Trophoblast cell (in vitro differentiated cells and primary cell): Measurements from ENCODE around the gene HARS1.

Source experiments
- DNase-seq, 2 donors: peaks; one replicate each; pipeline ENCODE4 v3.0.0-alpha.2; 2016
- H2AFZ ChIP-seq: 2 replicates; pipeline ENCODE4 v1.6.1; 2013; ENCODE audit warnings: low read length, moderate library complexity, mild to moderate bottlenecking; ENCODE audit not compliant: insufficient read depth, poor library complexity
- H2AK5ac ChIP-seq: 2 replicates; pipeline ENCODE4 v1.6.1; 2013; ENCODE audit warnings: mild to moderate bottlenecking, low read length
- H2BK120ac ChIP-seq: 2 replicates; pipeline ENCODE4 v1.6.1; 2013; ENCODE audit warnings: low read length, mild to moderate bottlenecking, moderate library complexity; ENCODE audit not compliant: insufficient read depth, poor library complexity
- H2BK12ac ChIP-seq: 2 replicates; pipeline ENCODE4 v1.6.1; 2013; ENCODE audit warnings: mild to moderate bottlenecking, low read length, moderate library complexity
- H2BK5ac ChIP-seq: 2 replicates; pipeline ENCODE4 v1.6.1; 2013; ENCODE audit warnings: low read length, low read depth, moderate library complexity, mild to moderate bottlenecking; ENCODE audit not compliant: poor library complexity
- H3K14ac ChIP-seq: 2 replicates; pipeline ENCODE4 v1.6.1; 2013; ENCODE audit warnings: mild to moderate bottlenecking, low read length
- H3K18ac ChIP-seq: 2 replicates; pipeline ENCODE4 v1.6.1; 2013; ENCODE audit warnings: mild to moderate bottlenecking, low read length
- H3K23ac ChIP-seq: 2 replicates; pipeline ENCODE4 v1.6.1; 2013; ENCODE audit warnings: low read length
- H3K27ac ChIP-seq: 2 replicates; pipeline ENCODE4 v1.5.1; 2013; ENCODE audit warnings: low read depth, mild to moderate bottlenecking, inconsistent platforms, low read length, moderate library complexity
- H3K27me3 ChIP-seq: 2 replicates; pipeline ENCODE4 v1.6.1; 2013; ENCODE audit warnings: inconsistent platforms, mild to moderate bottlenecking, low read length, moderate library complexity; ENCODE audit not compliant: insufficient read depth
- H3K36me3 ChIP-seq, 2 experiments: 1 replicate in 1 of 2; 2 replicates in 1 of 2; pipeline ENCODE4 v1.6.1; 2013; ENCODE audit warnings: low read length in 2 of 2, mild to moderate bottlenecking in 2 of 2, moderate library complexity in 1 of 2; ENCODE audit not compliant: insufficient read depth in 2 of 2, control insufficient read depth in 1 of 2
- H3K4ac ChIP-seq: 2 replicates; pipeline ENCODE4 v1.6.1; 2013; ENCODE audit warnings: low read depth, mild to moderate bottlenecking, low read length, moderate library complexity
- H3K4me1 ChIP-seq, 2 experiments: 1 replicate in 1 of 2; 2 replicates in 1 of 2; pipeline ENCODE4 v1.6.1; 2013; ENCODE audit warnings: low read length in 2 of 2, mild to moderate bottlenecking in 2 of 2, moderate library complexity in 1 of 2; ENCODE audit not compliant: insufficient read depth in 2 of 2, control insufficient read depth in 1 of 2
- H3K4me2 ChIP-seq: 2 replicates; pipeline ENCODE4 v1.6.1; 2013; ENCODE audit warnings: inconsistent platforms, mild to moderate bottlenecking, low read length, moderate library complexity
- H3K4me3 ChIP-seq: 2 replicates; pipeline ENCODE4 v1.5.1; 2013; ENCODE audit warnings: mild to moderate bottlenecking, low read depth, low read length, inconsistent platforms
- H3K79me1 ChIP-seq: one replicate; pipeline ENCODE4 v1.6.1; 2013; ENCODE audit warnings: low read length
- H3K79me2 ChIP-seq: 2 replicates; pipeline ENCODE4 v1.6.1; 2013; ENCODE audit warnings: low read length, mild to moderate bottlenecking; ENCODE audit not compliant: control insufficient read depth, insufficient read depth, poor library complexity
- H3K9ac ChIP-seq: 2 replicates; pipeline ENCODE4 v1.6.1; 2013; ENCODE audit warnings: mild to moderate bottlenecking, low read length
- H3K9me3 ChIP-seq: 2 replicates; pipeline ENCODE4 v1.6.1; 2013; ENCODE audit warnings: low read depth, mild to moderate bottlenecking, control low read depth, inconsistent platforms, low read length; ENCODE audit not compliant: insufficient read depth
- H4K12ac ChIP-seq: 2 replicates; pipeline ENCODE4 v1.6.1; 2013; ENCODE audit warnings: low read depth, mild to moderate bottlenecking, low read length, moderate library complexity
- H4K8ac ChIP-seq: 2 replicates; pipeline ENCODE4 v1.6.1; 2013; ENCODE audit warnings: low read depth, mild to moderate bottlenecking, low read length, moderate library complexity
- H4K91ac ChIP-seq: one replicate; pipeline ENCODE4 v1.6.1; 2013; ENCODE audit warnings: low read depth, mild to moderate bottlenecking, low read length, moderate library complexity
- WGBS: extraction: QIAGEN DNeasy Blood & Tissue Kit; methylation state at CpG from one replicate; pipeline ENCODE4 v1.1.7; 2013; ENCODE audit warnings: missing lambda C conversion rate; ENCODE audit not compliant: insufficient read length, insufficient coverage; ENCODE audit errors: extremely low coverage; 5-methylcytosine and 5-hydroxymethylcytosine counted together

HARS1 gene

GRCh38 chr5:140674629-140675028 lies 16.5 kb downstream of the HARS1 start:
- no peak overlapping the region for H3K4me3 ChIP-seq
- H3K27me3 ChIP-seq: no peaks in the 10 kb centered on the region
- H2BK120ac ChIP-seq: no peak overlapping the region

GRCh38 chr5:140674211-140674610 lies 17.0 kb downstream of the HARS1 start:
- WGBS: no CpG with 5 or more reads among the region's 2 CpGs
- H4K91ac ChIP-seq: no peak overlapping the region
- no peak overlapping the region for H3K23ac ChIP-seq
- H4K8ac ChIP-seq: no peak overlapping the region
- no peak overlapping the region for H3K4me2 ChIP-seq
- H3K9me3 ChIP-seq: peaks cover 3% of the 10 kb centered on the region
- DNase-seq: no peak
- H2AK5ac ChIP-seq: no peak overlapping the region
- H2BK5ac ChIP-seq: no peak overlapping the region
- peaks cover 62 to 77% of the 10 kb centered on the region in 2 experiments for H3K36me3 ChIP-seq
- no peak overlapping the region for H3K14ac ChIP-seq
- H2AFZ ChIP-seq: no peak overlapping the region
- no peak overlapping the region for H2BK120ac ChIP-seq
- H2BK12ac ChIP-seq: no peak overlapping the region
- H3K9ac ChIP-seq: no peak overlapping the region
- no peak overlapping the region for H3K27ac ChIP-seq
- no peak overlapping the region for H3K4me3 ChIP-seq
- H3K27me3 ChIP-seq: no peaks in the 10 kb centered on the region
- H3K79me2 ChIP-seq: no peaks in the 10 kb centered on the region
- no peak overlapping the region for H3K18ac ChIP-seq
- H3K79me1 ChIP-seq: no peaks in the 10 kb centered on the region
- no peak overlapping the region for H4K12ac ChIP-seq
- H3K4ac ChIP-seq: no peak overlapping the region
- no peaks in the 10 kb centered on the region for H3K4me1 ChIP-seq

More at GRCh38 chr5:140674629-140675028, 16.5 kb downstream of the HARS1 start:
- no peak overlapping the region for H4K8ac ChIP-seq
- peaks cover 58 to 77% of the 10 kb centered on the region in 2 experiments for H3K36me3 ChIP-seq
- H3K27ac ChIP-seq: no peak overlapping the region
- H3K4me1 ChIP-seq: no peaks in the 10 kb centered on the region
- peaks cover 3% of the 10 kb centered on the region for H3K9me3 ChIP-seq
- H2AFZ ChIP-seq: no peak overlapping the region
- no peak for DNase-seq
- H3K14ac ChIP-seq: no peak overlapping the region
- no peak overlapping the region for H2BK12ac ChIP-seq
- no peak overlapping the region for H3K4ac ChIP-seq
- no peak overlapping the region for H3K23ac ChIP-seq
- no peak overlapping the region for H2AK5ac ChIP-seq
- H3K18ac ChIP-seq: no peak overlapping the region
- no peak overlapping the region for H4K91ac ChIP-seq
- no peaks in the 10 kb centered on the region for H3K79me1 ChIP-seq
- WGBS: no CpG with 5 or more reads among the region's 4 CpGs
- H3K9ac ChIP-seq: no peak overlapping the region
- H3K4me2 ChIP-seq: no peak overlapping the region
- no peak overlapping the region for H2BK5ac ChIP-seq
- H4K12ac ChIP-seq: no peak overlapping the region
- no peaks in the 10 kb centered on the region for H3K79me2 ChIP-seq

- no CpG with 5 or more reads among the region's 45 CpGs for WGBS
- Histone ChIP-seq H3K9me3 (peaks cover 3% of the 10 kb centered on the region), H4K91ac (no peak within 1 kb of the TSS), H4K8ac (no peak within 1 kb of the TSS), H3K79me2 (no peaks in the 10 kb centered on the region), H2BK12ac (no peak within 1 kb of the TSS), H3K27ac (no peak within 1 kb of the TSS), H3K14ac (no peak within 1 kb of the TSS), H3K36me3 (peaks cover 67 to 80% of the 10 kb centered on the region in 2 experiments), H3K18ac (no peak within 1 kb of the TSS), H3K4ac (no peak within 1 kb of the TSS), H3K4me1 (no peaks in the 10 kb centered on the region), H3K9ac (no peak within 1 kb of the TSS), H2BK5ac (no peak within 1 kb of the TSS), H4K12ac (no peak within 1 kb of the TSS), H3K23ac (no peak within 1 kb of the TSS), H3K79me1 (no peaks in the 10 kb centered on the region), H2AFZ (no peak within 1 kb of the TSS), H2AK5ac (no peak within 1 kb of the TSS), H3K4me3 (no peak within 1 kb of the TSS), H3K4me2 (no peak within 1 kb of the TSS), H3K27me3 (no peaks in the 10 kb centered on the region), H2BK120ac (no peak within 1 kb of the TSS)
- DNase-seq: no peak
These were observed 17.8 kb downstream of the HARS1 start, which contains the start of gene DND1 for GRCh38 chr5:140673187-140673976. Gene DND1 (minus strand): TSS chr5:140673576. CDS start chr5:140673542, 34 bp downstream.

- Histone ChIP-seq H3K79me1 (no peaks in the 10 kb centered on the region), H2AK5ac (no peak overlapping the region), H3K4ac (no peak overlapping the region), H3K9ac (no peak overlapping the region), H3K4me1 (no peaks in the 10 kb centered on the region), H3K27me3 (no peaks in the 10 kb centered on the region), H4K91ac (no peak overlapping the region), H2BK5ac (no peak overlapping the region), H3K14ac (no peak overlapping the region), H4K12ac (no peak overlapping the region), H3K79me2 (no peaks in the 10 kb centered on the region), H4K8ac (no peak overlapping the region), H3K9me3 (peaks cover 3% of the 10 kb centered on the region), H3K27ac (no peak overlapping the region), H2AFZ (no peak overlapping the region), H3K4me2 (no peak overlapping the region), H3K23ac (no peak overlapping the region), H2BK120ac (no peak overlapping the region), H3K36me3 (peaks cover 69 to 81% of the 10 kb centered on the region in 2 experiments), H3K18ac (no peak overlapping the region), H3K4me3 (no peak overlapping the region), H2BK12ac (no peak overlapping the region)
- DNase-seq: peak in 1 of 2 donors; percentile 13
- no CpG with 5 or more reads among the region's 70 CpGs for WGBS
These were observed 18.5 kb downstream of the HARS1 start for GRCh38 chr5:140672455-140673186.
